WTC11 (cell line): Measurements from ENCODE around the gene NFKBIE. TPM values are rescaled to one million over a fixed set of nuclear protein-coding genes. Genes with fewer than 3 reads are reported as not detected.

ENCODE experiments used
- CBFB ChIP-seq: sonication (generic); formaldehyde crosslinking; IDR thresholded peaks from 2 replicates; pipeline ENCODE4 v1.8.1; 2022; ENCODE audit warnings: mild to moderate bottlenecking, low read depth, missing genetic modification reagents
- CREB1 ChIP-seq: sonication (generic); formaldehyde crosslinking; IDR thresholded peaks from 2 replicates; pipeline ENCODE4 v1.8.0; 2023; ENCODE audit warnings: mild to moderate bottlenecking, missing genetic modification reagents
- CREM ChIP-seq: sonication (generic); formaldehyde crosslinking; IDR thresholded peaks from 2 replicates; pipeline ENCODE4 v1.8.1; 2022; ENCODE audit warnings: mild to moderate bottlenecking, missing genetic modification reagents, moderate library complexity
- EMX1 ChIP-seq: fragments of 250-450 bp; sonication (Bioruptor Pico); IDR thresholded peaks from 2 replicates; pipeline ENCODE4 v1.8.0; 2021; ENCODE audit warnings: mild to moderate bottlenecking
- FOXP1 ChIP-seq: sonication (generic); formaldehyde crosslinking; IDR thresholded peaks from 2 replicates; pipeline ENCODE4 v1.8.0; 2022; ENCODE audit warnings: missing genetic modification reagents, mild to moderate bottlenecking, moderate library complexity, borderline replicate concordance
- GRHL2 ChIP-seq: fragments of 250-450 bp; sonication (Bioruptor Pico); IDR thresholded peaks from 2 replicates; pipeline ENCODE4 v1.8.0; 2022; ENCODE audit warnings: mild to moderate bottlenecking, moderate library complexity; ENCODE audit not compliant: insufficient replicate concordance, severe bottlenecking
- GTF2I ChIP-seq: fragments of 250-450 bp; sonication (Bioruptor Pico); conservative IDR thresholded peaks from 2 replicates; pipeline ENCODE4 v1.4.0; 2021; ENCODE audit warnings: mild to moderate bottlenecking
- NR1H2 ChIP-seq: sonication (generic); formaldehyde crosslinking; IDR thresholded peaks from 2 replicates; pipeline ENCODE4 v1.9.0; 2021; ENCODE audit warnings: mild to moderate bottlenecking, moderate library complexity, missing genetic modification reagents
- NR2C2 ChIP-seq: sonication (generic); formaldehyde crosslinking; IDR thresholded peaks from 2 replicates; pipeline ENCODE4 v1.8.0; 2022; ENCODE audit warnings: mild to moderate bottlenecking, missing genetic modification reagents
- RELA ChIP-seq: sonication (generic); formaldehyde crosslinking; IDR thresholded peaks from 2 replicates; pipeline ENCODE4 v1.8.1; 2022; ENCODE audit warnings: missing genetic modification reagents, mild to moderate bottlenecking, borderline replicate concordance
- SMAD3 ChIP-seq: sonication (generic); formaldehyde crosslinking; IDR thresholded peaks from 2 replicates; pipeline ENCODE4 v1.8.0; 2022; ENCODE audit warnings: missing genetic modification reagents, mild to moderate bottlenecking, borderline replicate concordance
- SMAD4 ChIP-seq: sonication (generic); formaldehyde crosslinking; IDR thresholded peaks from 2 replicates; pipeline ENCODE4 v1.8.0; 2022; ENCODE audit warnings: mild to moderate bottlenecking, missing genetic modification reagents
- SP1 ChIP-seq: sonication (generic); formaldehyde crosslinking; conservative IDR thresholded peaks from 2 replicates; pipeline ENCODE4 v1.8.1; 2022; ENCODE audit warnings: missing genetic modification reagents
- STAT6 ChIP-seq: sonication (generic); formaldehyde crosslinking; conservative IDR thresholded peaks from 2 replicates; pipeline ENCODE4 v1.8.1; 2023; ENCODE audit warnings: mild to moderate bottlenecking, low read depth, missing genetic modification reagents, moderate library complexity
- TEAD1 ChIP-seq: sonication (generic); formaldehyde crosslinking; IDR thresholded peaks from 2 replicates; pipeline ENCODE4 v1.8.0; 2022; ENCODE audit warnings: mild to moderate bottlenecking, missing genetic modification reagents
- TP53 ChIP-seq: sonication (generic); formaldehyde crosslinking; IDR thresholded peaks from 2 replicates; pipeline ENCODE4 v1.8.1; 2023; ENCODE audit warnings: mild to moderate bottlenecking, missing genetic modification reagents
- USF2 ChIP-seq: sonication (generic); formaldehyde crosslinking; IDR thresholded peaks from 2 replicates; pipeline ENCODE4 v1.8.1; 2023; ENCODE audit warnings: mild to moderate bottlenecking, missing genetic modification reagents, moderate library complexity
- ZBTB21 ChIP-seq: sonication (generic); formaldehyde crosslinking; IDR thresholded peaks from 2 replicates; pipeline ENCODE4 v1.8.1; 2023; ENCODE audit warnings: mild to moderate bottlenecking, missing genetic modification reagents, borderline replicate concordance
- ZNF232 ChIP-seq: sonication (generic); formaldehyde crosslinking; IDR thresholded peaks from 2 replicates; pipeline ENCODE4 v1.8.0; 2022; ENCODE audit warnings: mild to moderate bottlenecking, missing genetic modification reagents
- ZNF263 ChIP-seq: sonication (generic); formaldehyde crosslinking; IDR thresholded peaks from 2 replicates; pipeline ENCODE4 v1.8.1; 2022; ENCODE audit warnings: low read depth, mild to moderate bottlenecking, moderate library complexity, missing genetic modification reagents
- ZNF317 ChIP-seq: sonication (generic); formaldehyde crosslinking; IDR thresholded peaks from 2 replicates; pipeline ENCODE4 v1.8.1; 2023; ENCODE audit warnings: low read depth, mild to moderate bottlenecking, moderate library complexity, missing genetic modification reagents, borderline replicate concordance
- ZNF416 ChIP-seq: fragments of 250-450 bp; sonication (Bioruptor Pico); IDR thresholded peaks from 2 replicates; pipeline ENCODE4 v1.9.0; 2021; ENCODE audit warnings: mild to moderate bottlenecking, inconsistent platforms
- ZNF425 ChIP-seq: fragments of 250-450 bp; sonication (Bioruptor Pico); conservative IDR thresholded peaks from 2 replicates; pipeline ENCODE4 v1.9.0; 2021; ENCODE audit warnings: mild to moderate bottlenecking
- ZNF512 ChIP-seq: sonication (generic); formaldehyde crosslinking; IDR thresholded peaks from 2 replicates; pipeline ENCODE4 v1.8.1; 2022; ENCODE audit warnings: missing genetic modification reagents, borderline replicate concordance
- ZSCAN18 ChIP-seq: fragments of 250-450 bp; sonication (Bioruptor Pico); IDR thresholded peaks from 2 replicates; pipeline ENCODE4 v2.1.2; 2022; ENCODE audit warnings: mild to moderate bottlenecking, moderate library complexity
- total RNA-seq: library from RNA; stranded (reverse); gene quantifications from 3 replicates; pipeline ENCODE4 v1.2.3, GENCODE V29; 2021
- TF ChIP-seq, protein P1 (sequence below): sonication (generic); formaldehyde crosslinking; IDR thresholded peaks from 2 replicates; pipeline ENCODE4 v1.8.1; 2022; ENCODE audit warnings: mild to moderate bottlenecking, missing genetic modification reagents, moderate library complexity, borderline replicate concordance
- TF ChIP-seq, protein P2 (sequence below): sonication (generic); formaldehyde crosslinking; IDR thresholded peaks from 2 replicates; pipeline ENCODE4 v1.8.0; 2022; ENCODE audit warnings: mild to moderate bottlenecking, missing genetic modification reagents
- TF ChIP-seq, protein P3 (sequence below): fragments of 250-450 bp; sonication (Bioruptor Pico); IDR thresholded peaks from 2 replicates; pipeline ENCODE4 v1.9.0; 2021; ENCODE audit warnings: moderate library complexity, mild to moderate bottlenecking, inconsistent platforms, borderline replicate concordance

NFKBIE gene
- total RNA-seq, 1 experiment from 2014 or later: 10.3 TPM

DNA sequence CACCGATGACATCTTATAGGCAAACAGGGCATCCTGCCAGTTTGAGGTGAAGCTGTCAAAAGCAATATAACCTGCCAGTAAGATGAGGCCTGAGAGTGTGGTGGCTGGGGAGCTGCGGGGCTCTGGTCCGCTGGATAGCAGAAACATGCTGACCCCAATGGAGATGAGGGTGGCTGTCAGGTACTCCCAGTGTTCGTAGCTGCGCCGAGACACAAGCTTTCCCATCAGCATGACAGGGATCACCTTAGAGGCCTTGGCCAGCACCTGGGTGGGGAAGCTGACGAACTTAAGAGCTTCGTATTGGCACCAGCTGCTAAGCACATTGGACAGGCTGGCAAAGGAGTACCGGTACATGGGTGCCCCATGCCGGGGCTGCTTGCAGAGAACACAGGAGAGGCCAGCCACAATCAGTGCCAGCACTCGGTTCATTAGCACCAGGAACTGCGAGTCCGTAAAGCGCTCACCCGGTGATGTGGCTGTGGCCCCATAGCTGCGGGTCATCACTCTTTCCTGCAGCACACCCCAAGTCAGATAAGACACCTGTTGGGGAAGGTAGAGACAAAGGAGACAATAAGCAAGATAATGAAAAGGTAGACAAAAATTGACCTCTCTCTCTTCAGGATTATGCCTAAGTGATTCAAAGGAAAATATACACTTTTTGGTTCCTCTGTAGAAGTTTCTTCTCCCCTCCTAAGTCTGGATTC is 10.1 kb downstream of the NFKBIE start (continued):
- TF ChIP-seq ZNF512 (CRISPR knock-in tag) (no peak), TP53 (CRISPR knock-in tag) (no peak), SP1 (no peak), RELA (CRISPR knock-in tag) (no peak), ZNF425 (CRISPR knock-in tag) (peak; percentile 47), SMAD3 (no peak), NR1H2 (no peak), EMX1 (CRISPR knock-in tag) (0 out of 2 replicates have a peak, but pooled peaks have one; percentile 36), ZNF232 (no peak), CBFB (CRISPR knock-in tag) (no peak), ZBTB21 (CRISPR knock-in tag) (no peak), CREB1 (CRISPR knock-in tag) (no peak), TEAD1 (CRISPR knock-in tag) (no peak; the same call in 1 of the 2 replicates), ZNF263 (CRISPR knock-in tag) (no peak), NR2C2 (CRISPR knock-in tag) (0 out of 2 replicates have a peak, but pooled peaks have one; percentile 37), CREM (CRISPR knock-in tag) (no peak), GRHL2 (CRISPR knock-in tag) (no peak), USF2 (CRISPR knock-in tag) (no peak), SMAD4 (CRISPR knock-in tag) (no peak), GTF2I (no peak), FOXP1 (CRISPR knock-in tag) (no peak), ZNF416 (CRISPR knock-in tag) (peak; percentile 85), ZNF317 (CRISPR knock-in tag) (no peak), STAT6 (CRISPR knock-in tag) (no peak), ZSCAN18 (CRISPR knock-in tag) (no peak)
- TF ChIP-seq, protein P1, sequence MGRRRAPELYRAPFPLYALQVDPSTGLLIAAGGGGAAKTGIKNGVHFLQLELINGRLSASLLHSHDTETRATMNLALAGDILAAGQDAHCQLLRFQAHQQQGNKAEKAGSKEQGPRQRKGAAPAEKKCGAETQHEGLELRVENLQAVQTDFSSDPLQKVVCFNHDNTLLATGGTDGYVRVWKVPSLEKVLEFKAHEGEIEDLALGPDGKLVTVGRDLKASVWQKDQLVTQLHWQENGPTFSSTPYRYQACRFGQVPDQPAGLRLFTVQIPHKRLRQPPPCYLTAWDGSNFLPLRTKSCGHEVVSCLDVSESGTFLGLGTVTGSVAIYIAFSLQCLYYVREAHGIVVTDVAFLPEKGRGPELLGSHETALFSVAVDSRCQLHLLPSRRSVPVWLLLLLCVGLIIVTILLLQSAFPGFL: no peak
- TF ChIP-seq, protein P2, sequence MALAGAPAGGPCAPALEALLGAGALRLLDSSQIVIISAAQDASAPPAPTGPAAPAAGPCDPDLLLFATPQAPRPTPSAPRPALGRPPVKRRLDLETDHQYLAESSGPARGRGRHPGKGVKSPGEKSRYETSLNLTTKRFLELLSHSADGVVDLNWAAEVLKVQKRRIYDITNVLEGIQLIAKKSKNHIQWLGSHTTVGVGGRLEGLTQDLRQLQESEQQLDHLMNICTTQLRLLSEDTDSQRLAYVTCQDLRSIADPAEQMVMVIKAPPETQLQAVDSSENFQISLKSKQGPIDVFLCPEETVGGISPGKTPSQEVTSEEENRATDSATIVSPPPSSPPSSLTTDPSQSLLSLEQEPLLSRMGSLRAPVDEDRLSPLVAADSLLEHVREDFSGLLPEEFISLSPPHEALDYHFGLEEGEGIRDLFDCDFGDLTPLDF (CRISPR knock-in tag): no peak
- TF ChIP-seq, protein P3, sequence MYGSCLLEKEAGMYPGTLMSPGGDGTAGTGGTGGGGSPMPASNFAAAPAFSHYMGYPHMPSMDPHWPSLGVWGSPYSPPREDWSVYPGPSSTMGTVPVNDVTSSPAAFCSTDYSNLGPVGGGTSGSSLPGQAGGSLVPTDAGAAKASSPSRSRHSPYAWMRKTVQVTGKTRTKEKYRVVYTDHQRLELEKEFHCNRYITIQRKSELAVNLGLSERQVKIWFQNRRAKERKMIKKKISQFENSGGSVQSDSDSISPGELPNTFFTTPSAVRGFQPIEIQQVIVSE (CRISPR knock-in tag): no peak
